Nephron progenitor cell (in vitro differentiated cells): Measurements from ENCODE around the gene USP6.
"Not testable (repeated sequence)": the region's sequence is repeated elsewhere in the genome, so short reads cannot be mapped to it uniquely, and the experiment has no call there.

Source experiments
- DNase-seq: peaks from one replicate; pipeline ENCODE4 v3.0.0; 2021
- H3K27ac Mint-ChIP-seq: 2 replicates; pipeline ENCODE4 v1.8.0; 2021; ENCODE audit warnings: mild to moderate bottlenecking, moderate library complexity, mixed read lengths
- H3K27me3 Mint-ChIP-seq: 2 replicates; pipeline ENCODE4 v1.8.0; 2021; ENCODE audit warnings: mild to moderate bottlenecking, low read depth, mixed read lengths; ENCODE audit not compliant: poor library complexity
- H3K36me3 Mint-ChIP-seq: 2 replicates; pipeline ENCODE4 v1.8.0; 2021; ENCODE audit warnings: low read depth, mixed read lengths
- H3K4me1 Mint-ChIP-seq: 2 replicates; pipeline ENCODE4 v1.8.0; 2021; ENCODE audit warnings: mixed read lengths
- H3K4me3 Mint-ChIP-seq: 2 replicates; pipeline ENCODE4 v1.8.0; 2021; ENCODE audit warnings: mild to moderate bottlenecking, moderate library complexity, mixed read lengths
- H3K9me3 Mint-ChIP-seq: 2 replicates; pipeline ENCODE4 v1.8.0; 2021; ENCODE audit warnings: mild to moderate bottlenecking, moderate library complexity, mixed read lengths
- CTCF ChIP-seq: fragments of 200-600 bp; sonication (generic); IDR thresholded peaks from 2 replicates; pipeline ENCODE4 v1.5.0; 2021; ENCODE audit warnings: antibody characterized with exemption

The USP6 gene

GRCh38 chr17:5203178-5203907 is 87.5 kb downstream of the USP6 start:
- peaks cover 9% of the 10 kb centered on the region for H3K9me3 Mint-ChIP-seq
- peaks cover 9% of the 10 kb centered on the region for H3K27me3 Mint-ChIP-seq
- no peak for TF ChIP-seq CTCF
- H3K36me3 Mint-ChIP-seq, result peaks cover 32% of the 10 kb centered on the region
- no peak overlapping the region for H3K27ac Mint-ChIP-seq
- H3K4me3 Mint-ChIP-seq, result no peak overlapping the region
- H3K4me1 Mint-ChIP-seq, result no peaks in the 10 kb centered on the region
- DNase-seq, result no peak

GRCh38 chr17:5203908-5204294 is 88.1 kb downstream of the USP6 start:
- Mint-ChIP-seq H3K27me3 (peaks cover 9% of the 10 kb centered on the region), H3K4me3 (no peak overlapping the region), H3K36me3 (peaks cover 36% of the 10 kb centered on the region), H3K9me3 (peaks cover 9% of the 10 kb centered on the region), H3K4me1 (no peaks in the 10 kb centered on the region), H3K27ac (no peak overlapping the region)
- no peak for TF ChIP-seq CTCF
- DNase-seq, result no peak

- Mint-ChIP-seq H3K36me3 (peaks cover 34% of the 10 kb centered on the region), H3K4me1 (no peaks in the 10 kb centered on the region), H3K27ac (no peak overlapping the region), H3K9me3 (peaks cover under 1% of the 10 kb centered on the region), H3K4me3 (no peak overlapping the region), H3K27me3 (peaks cover 9% of the 10 kb centered on the region)
- no peak for TF ChIP-seq CTCF
- no peak for DNase-seq
Measured at GRCh38 chr17:5209396-5209795, 93.6 kb downstream of the USP6 start.

GRCh38 chr17:5210091-5210490 is 94.3 kb downstream of the USP6 start:
- TF ChIP-seq CTCF, result no peak
- peaks cover 40% of the 10 kb centered on the region for H3K36me3 Mint-ChIP-seq
- H3K9me3 Mint-ChIP-seq, result no peaks in the 10 kb centered on the region
- no peak overlapping the region for H3K27ac Mint-ChIP-seq
- H3K27me3 Mint-ChIP-seq, result peaks cover 9% of the 10 kb centered on the region
- DNase-seq, result no peak
- H3K4me1 Mint-ChIP-seq, result no peaks in the 10 kb centered on the region
- H3K4me3 Mint-ChIP-seq, result no peak overlapping the region

- H3K36me3 Mint-ChIP-seq, result peaks cover 45% of the 10 kb centered on the region
- no peaks in the 10 kb centered on the region for H3K4me1 Mint-ChIP-seq
- no peak overlapping the region for H3K4me3 Mint-ChIP-seq
- no peak overlapping the region for H3K27ac Mint-ChIP-seq
- H3K27me3 Mint-ChIP-seq, result peaks cover 9% of the 10 kb centered on the region
- no peak for TF ChIP-seq CTCF
- no peak for DNase-seq
- no peaks in the 10 kb centered on the region for H3K9me3 Mint-ChIP-seq
Measured at GRCh38 chr17:5210614-5211252, 94.9 kb downstream of the USP6 start.

- no peak for TF ChIP-seq CTCF
- DNase-seq, result no peak
- Mint-ChIP-seq H3K9me3 (no peaks in the 10 kb centered on the region), H3K36me3 (peaks cover 46% of the 10 kb centered on the region), H3K4me1 (no peaks in the 10 kb centered on the region), H3K4me3 (no peak overlapping the region), H3K27ac (no peak overlapping the region), H3K27me3 (peaks cover 9% of the 10 kb centered on the region)
Measured at GRCh38 chr17:5211458-5211857, 95.6 kb downstream of the USP6 start.

- H3K36me3 Mint-ChIP-seq, result peaks cover 36% of the 10 kb centered on the region
- not testable (repeated sequence) for H3K4me1 Mint-ChIP-seq, DNase-seq, H3K27me3 Mint-ChIP-seq, H3K4me3 Mint-ChIP-seq, H3K9me3 Mint-ChIP-seq, H3K27ac Mint-ChIP-seq
Measured at GRCh38 chr17:5217562-5217961, 101.7 kb downstream of the USP6 start.
